GM19324 (cell line): Measurements from ENCODE around the gene TENM3.

Source experiments
- ATAC-seq: cut with Tn5 transposase; IDR thresholded peaks from one replicate; pipeline ENCODE4 v1.9.1; 2021; ENCODE audit warnings: mild to moderate bottlenecking, moderate library complexity; ENCODE audit not compliant: unreplicated experiment, low FRiP score

TENM3 gene

DNA sequence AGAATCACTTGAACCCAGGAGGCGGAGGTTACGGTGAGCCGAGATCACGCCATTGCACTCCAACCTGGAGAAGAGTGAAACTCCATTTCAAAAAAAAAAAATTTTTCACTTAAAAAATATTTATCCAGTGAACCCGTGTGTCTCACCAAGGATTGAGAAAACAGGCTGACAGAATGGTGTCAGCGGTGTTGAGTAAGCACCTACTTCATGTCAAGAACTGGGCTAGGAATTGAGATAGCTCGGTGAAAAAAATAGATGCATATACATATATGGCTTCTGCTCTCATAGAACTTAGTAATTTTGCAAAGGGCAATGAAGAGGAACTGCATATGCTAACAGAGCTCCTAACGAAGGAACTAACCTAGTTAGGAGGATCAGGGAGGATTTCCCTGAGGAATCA, 297.3 kb downstream of the TENM3 start:
- ATAC-seq = no peak

DNA sequence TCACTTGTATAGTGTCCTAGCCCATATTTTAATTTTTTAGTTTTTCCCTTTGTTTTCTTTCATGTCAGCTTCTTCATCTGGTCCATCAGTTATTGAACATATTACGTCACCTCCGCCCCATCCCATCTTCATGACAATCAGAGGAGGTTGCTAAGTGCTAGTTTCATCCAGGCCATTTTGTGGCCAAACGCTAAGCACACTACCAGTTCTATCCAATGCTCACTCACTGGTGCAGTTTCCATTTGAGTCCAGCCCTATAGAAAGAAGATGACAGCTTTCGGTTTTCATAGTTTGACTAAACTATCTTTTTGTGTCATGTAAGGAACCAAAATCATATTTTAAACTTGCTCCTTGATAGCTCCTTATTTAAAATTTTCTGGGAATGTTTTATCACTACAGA, 304.2 kb downstream of the TENM3 start:
- peak; percentile 91 for ATAC-seq

DNA sequence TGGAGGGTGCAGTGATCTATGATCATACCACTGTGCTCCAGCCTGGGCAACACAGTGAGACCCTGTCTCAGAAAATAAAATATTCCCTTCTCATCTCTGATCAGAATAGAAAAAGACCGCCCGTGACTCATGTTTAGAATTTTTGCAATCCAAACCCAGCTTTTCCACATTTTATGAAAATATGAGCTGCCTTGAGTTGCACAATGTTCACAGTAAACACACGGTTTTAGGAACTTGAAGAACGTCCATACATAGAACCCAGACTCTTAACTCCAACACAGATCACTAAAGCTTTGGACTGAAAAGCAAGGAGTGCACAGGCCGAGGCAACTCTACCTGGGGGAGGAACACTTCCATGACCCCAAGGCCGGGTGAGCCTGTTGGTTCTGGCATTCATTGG, 305.0 kb downstream of the TENM3 start:
- ATAC-seq = no peak

DNA sequence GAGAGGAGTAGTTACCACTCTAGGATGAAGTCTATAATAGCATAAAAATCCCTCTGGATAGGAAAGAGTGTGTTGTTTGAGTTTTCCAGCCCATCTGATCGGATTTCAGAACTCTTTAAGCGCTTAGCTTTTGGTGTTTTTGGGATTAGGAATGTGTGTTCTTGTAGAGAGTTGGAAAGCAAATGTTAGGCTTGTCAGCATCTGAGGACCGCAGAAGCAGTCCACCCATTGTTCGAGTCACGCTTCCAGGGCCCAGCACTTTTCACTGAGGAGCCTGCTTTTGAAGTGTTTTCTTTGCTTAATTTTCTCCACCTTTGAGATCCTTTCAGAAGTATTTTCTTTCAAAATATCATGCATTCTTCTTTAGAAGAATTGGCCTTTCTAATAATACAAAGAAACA, 306.2 kb downstream of the TENM3 start:
- ATAC-seq = no peak

DNA sequence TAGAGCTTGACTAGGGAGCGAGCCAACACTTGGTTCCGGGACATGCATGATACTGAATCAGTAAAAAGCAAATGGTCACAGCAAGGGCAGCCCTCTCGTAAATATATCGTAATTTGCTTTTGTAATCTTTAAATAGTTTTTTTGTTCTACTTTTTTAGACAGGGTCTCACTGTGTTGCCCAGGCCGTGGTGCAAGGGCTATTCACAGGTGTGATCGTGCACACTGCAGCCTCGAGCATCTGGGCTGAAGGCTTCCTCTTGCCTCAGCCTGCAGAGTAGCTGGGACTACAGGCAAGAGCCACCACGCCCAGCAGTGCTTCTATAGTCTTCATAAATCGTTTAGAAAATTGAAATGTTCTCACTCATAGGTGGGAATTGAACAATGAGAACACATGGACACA, 309.7 kb downstream of the TENM3 start:
- ATAC-seq = no peak

DNA sequence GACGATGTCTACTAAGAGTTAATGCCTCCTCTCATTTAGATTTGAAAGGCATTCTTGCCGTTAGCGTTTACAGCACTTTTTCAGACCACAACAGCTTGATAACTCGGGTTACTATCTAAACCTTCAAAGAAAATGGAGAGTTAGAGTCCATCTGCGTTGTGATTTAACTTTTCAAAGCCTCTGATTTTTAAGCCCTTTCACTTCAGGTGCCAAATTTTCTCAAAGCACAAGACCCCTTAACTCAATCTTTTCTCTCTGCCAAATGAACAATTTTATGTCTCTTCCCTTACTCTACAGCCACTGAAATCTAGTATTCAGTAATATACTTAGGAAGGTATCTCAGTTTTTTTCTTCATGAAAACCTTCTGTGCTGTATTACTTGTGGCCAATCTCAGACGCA, 310.5 kb downstream of the TENM3 start:
- ATAC-seq = no peak

DNA sequence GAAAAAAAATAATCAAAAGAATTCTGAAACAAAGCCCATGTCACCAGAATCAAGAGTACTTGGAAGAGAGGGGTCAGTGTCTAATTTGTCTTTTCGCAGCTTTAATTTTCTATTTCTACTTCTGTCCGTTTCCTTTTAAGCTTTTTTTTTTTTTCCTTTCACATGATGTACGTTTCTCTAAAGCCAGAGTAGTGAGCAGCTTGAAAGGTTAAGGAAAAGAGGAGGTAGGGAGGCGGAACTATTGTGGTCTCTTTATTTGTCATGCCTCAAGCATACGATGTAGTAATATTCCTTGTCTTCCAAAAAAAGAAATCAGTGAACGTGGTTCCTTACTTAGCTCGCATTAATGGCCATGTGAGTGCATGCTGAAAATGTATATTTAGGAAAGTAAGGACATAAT, 311.5 kb downstream of the TENM3 start:
- ATAC-seq = no peak

DNA sequence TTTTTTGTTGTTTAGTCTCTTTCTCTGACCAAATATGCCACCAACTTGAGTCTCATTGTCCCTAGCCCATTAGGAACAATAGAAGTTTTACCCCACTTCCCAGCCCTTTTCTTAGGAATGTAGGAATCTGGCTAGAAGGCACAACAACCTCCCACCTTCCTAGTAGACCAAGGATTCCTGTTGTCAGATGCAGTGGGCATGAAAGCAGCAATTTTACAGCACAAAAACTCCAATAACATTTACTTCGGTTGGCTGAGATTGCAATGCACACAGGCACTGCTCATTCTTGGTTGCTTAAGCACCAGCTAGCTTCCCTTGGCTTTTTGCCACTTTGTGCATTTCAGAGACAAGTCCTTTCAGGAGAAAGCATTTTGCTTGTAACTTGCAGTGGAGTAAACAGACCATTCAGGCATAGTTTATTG, 312.8 kb downstream of the TENM3 start:
- no peak for ATAC-seq

DNA sequence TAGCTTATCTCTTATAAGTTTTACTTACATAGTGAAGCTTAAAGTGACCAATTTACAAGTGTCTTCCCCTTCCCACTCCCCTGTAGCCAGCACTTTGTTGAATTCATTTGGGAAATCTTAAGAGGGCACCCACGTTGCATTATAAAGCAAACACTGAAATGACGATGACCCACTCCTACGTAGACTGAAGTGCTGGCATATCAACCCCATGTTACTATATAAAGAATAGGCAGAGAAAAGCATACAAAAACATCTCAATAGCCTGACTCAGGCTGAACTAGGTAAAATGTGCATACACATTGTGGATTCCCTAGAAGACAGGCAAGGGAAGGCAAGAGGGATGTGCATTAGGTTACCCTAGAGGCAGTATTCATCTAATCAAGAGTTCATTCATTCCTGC, 313.4 kb downstream of the TENM3 start:
- ATAC-seq = no peak

DNA sequence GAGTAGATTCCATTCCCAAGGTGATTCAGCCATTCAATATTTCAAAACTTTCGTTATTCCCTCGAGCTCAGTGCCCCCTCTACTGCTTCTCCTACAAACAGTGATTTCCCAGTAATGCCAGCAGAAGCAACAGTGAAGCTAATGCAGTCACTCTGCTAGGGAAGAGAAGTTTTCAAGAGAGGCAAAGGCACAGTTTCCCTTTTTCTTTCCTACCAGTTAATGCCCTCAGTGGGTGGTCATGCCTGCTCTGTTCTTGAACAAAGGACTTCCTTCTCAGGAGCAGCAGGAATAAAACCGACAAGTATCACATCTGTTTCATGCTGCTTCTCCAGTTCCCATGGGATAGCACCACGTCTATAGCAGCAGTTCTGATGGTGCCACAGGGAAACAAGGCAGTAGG, 317.2 kb downstream of the TENM3 start:
- ATAC-seq = no peak

DNA sequence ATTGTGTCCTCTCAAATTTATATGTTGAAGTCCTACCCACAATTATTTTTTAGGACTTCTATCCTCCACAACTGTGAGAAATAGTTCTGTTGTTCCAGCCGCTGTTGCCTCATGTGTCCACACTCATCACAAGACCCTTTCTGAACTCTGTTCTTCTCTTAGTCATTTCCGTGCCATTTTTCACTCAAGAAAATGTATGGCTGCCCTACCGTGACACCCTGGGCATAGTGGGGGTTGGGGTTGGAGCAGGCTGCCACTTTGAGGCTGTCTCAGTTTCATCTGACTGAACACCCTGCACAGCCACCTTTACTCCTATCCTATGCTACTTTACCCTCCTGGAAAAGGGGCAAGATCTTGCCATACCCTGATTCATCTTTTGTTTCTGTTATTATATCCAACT, 319.1 kb downstream of the TENM3 start:
- ATAC-seq = no peak

DNA sequence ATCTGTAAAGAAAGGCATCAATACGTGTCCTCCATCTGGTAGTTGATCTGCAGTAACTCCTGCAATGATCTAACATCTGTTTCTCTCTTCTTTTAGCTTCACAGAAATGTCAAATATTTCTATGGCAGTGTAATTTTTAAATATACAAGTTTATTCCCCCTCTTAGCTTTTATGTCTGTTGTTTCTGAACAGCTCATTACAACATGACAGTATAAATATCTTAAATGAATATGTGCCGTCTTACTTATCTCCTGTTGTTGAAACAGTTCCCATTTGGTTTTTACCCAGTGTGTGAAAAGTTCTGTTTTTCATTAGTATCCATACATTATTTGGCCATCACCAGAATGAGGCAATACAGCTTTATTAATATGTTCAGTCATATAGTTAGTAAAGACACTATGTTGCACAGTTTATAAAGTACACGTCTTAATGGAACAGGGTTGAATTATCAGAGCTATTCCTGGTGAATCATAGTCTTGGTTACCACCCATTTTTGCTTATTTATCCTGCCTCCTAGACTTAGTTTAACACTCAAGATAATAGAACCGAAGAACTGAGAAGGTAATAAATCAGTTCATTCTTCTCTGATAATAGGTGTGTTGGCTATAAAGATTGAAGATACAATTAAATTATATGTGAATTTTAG, 321.6 kb downstream of the TENM3 start:
- no peak for ATAC-seq

DNA sequence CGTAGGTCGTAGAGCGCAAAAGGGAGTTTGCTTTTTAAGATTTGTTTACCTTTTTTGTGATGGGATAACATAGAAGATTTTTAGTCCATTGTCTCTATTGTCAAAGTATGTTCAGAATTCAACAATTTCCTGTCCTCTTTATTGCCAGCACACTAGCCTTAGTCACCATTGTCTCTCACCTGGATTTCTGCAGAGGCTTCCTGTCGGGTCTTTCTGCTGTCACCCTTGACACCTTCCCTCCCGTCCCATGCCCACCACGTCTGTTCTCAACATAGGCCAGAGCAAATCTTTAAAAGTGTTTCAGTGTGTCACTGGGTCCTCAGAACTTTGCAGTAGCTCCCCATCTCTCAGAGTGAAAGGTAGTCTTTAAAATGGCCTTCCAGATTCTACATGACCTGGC, 323.9 kb downstream of the TENM3 start:
- ATAC-seq = no peak

DNA sequence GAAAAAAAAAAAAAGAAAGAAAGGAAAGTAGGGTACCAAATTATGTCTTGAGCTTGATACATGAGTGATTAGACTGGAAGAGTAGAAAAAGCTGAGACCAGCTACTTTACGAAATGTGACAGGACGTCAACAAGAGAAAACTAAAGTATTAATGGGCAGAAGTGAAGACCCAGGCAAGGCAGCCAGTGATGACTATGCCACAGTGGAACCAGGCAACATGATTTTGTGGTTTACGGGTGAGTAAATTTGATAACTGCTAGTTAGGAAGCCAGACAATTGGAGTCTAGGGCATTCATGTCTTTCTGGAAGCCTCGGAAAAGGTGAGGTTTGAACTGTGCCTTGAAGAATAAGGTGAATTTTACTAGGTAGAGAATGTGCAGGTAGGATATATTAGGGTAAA, 326.4 kb downstream of the TENM3 start:
- ATAC-seq = no peak

DNA sequence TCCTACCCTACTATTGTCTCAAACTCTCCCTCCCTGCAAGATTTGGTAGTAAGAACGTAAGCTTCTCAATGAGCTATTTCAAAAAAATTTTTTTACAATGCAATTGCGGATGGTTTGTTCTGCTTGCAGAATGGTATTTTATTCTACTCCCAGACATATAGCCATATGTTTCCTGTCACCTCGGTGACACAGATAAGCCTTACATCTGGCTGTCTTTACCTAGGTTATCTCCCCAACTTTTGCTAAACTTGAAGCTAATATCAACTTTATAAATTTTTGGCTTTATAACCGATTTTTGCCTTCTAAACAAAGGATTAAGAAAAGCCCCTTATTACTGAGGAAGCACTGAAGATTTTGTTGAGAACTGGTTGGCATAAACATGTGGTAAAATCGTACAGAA, 331.5 kb downstream of the TENM3 start:
- ATAC-seq = no peak

DNA sequence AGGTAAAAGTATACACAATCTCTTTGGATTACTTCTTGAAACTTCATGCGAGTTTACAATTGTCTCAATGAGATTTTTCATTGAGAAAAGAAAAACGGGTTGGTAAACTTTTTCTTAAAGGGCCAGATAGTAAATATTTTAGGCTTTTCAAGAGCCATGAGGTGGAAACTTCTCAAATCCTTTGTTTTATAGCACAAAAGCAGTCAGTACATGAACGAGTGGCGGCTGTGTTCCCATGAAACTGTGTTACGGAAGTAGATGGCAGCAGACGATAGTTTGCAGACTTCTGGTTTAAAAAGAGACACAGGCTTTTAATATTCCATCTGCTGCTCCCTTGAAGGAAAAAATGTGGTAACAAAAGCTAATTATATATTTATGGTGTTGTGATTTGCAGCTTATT, 332.0 kb downstream of the TENM3 start:
- no peak for ATAC-seq

DNA sequence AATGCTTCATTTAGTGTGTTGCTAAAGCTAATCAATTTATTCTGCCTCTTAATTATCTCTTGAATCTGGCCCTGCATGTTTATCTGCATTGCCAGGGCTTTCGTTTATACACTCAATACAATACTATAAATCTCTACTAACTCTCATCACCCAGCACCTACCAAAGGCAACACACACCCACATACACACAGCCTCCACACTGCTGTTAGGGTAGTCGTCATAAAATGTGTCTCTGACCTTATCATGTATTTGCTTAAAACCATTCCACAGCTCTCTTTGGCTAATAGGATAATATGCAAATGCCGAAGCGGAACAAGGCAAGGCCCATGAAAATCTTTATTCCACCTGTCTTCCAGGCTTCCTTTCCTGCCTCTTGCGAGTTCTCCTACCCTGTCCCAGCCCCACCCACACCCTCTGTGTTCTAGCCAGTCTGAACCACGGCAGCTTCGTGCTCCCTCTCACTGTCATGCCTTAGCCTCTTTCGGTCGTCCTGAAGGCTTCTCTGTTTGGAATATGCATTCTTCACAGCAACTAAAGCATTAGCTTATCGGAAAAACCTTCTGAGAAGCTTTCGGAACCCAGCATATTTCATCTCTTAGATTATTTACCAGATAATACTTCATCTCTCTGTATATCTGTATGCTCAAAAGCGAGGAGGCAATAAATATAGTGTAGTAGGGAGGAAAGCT, 333.5 kb downstream of the TENM3 start:
- ATAC-seq = no peak

DNA sequence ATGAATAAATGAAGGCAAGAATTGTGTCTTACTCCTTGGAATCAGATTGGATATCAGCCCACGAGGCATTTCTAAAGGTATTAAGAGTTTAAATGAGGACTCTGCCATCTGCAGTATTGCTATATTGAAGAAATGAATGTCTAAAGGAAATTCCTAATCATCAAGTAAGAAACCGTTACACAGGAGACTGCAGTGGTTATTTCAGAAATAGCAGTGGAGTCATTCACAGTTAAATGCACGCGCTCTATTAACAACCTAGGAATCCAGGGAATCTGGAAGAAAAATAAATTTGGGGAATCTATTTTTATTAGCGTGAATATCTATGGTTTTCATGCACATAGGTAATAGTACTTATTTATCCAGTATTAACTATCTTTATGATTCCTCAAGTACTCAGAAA, 334.2 kb downstream of the TENM3 start:
- ATAC-seq = no peak

DNA sequence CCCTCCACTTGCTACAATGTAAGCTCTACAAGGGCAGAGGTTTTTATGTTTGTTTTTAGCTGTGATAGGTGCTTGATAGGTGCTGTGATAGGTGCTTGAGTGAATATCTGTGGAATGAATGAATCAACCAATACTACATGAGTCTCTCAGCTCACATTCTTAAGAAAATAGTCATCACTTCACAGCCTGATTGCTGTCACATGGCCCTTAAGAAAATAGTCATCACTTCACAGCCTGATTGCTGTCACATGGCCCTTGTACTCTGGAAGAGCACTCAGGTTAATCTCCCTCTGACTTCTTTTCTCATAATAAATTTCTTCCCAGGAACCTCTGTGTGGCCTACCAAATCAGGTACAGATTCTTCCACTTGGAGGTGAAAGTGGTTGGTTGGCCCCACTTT, 335.2 kb downstream of the TENM3 start:
- no peak for ATAC-seq

DNA sequence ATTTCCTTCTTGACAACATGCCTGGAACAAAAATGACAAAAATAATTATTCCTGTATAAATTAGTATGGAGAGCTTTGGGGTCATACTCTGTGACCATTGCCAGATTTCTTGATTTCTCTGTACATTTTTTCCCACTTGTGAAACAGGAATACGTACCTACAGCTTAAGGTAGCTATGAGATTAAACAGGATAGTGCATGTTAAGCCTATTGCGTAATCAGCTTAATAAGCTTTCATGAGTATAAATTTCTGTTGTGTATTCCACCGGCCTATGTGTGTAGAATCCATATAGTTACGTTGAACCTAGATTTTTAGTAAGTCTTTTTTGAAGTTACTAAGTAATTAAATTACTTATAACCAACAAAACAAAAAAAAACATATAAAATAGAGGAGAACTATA, 339.0 kb downstream of the TENM3 start:
- no peak for ATAC-seq

DNA sequence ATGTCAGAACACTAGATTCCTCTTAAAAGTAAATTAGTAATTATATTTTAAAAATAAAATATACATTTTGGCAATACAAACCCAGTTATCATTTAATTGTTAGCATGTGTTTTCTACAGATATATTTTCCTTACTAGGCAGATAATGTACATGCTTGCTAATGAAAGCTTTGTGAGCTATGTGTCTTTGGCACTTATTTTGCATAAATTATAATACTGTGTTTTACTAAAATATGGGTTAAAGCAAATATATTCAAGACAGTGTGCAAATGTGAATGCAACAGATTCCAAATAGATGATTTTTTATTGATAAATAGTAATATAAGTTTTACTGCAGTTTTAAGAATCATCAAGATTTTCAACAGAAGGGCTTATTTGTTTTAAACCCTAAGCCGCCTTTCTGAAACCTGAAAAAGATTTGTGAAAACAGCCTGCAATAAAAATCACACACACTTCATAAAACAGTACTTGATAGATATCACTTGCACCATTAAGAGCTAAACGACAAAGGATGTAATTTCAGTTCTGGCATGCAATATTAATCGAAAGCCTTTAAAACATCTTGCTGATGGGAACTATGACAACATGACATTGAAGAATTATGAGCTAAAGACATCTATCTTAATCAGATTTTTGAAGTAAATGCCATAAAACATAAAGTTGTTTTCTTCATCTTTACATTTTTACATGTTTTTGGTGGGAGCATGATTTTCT, 340.7 kb downstream of the TENM3 start:
- ATAC-seq = no peak

DNA sequence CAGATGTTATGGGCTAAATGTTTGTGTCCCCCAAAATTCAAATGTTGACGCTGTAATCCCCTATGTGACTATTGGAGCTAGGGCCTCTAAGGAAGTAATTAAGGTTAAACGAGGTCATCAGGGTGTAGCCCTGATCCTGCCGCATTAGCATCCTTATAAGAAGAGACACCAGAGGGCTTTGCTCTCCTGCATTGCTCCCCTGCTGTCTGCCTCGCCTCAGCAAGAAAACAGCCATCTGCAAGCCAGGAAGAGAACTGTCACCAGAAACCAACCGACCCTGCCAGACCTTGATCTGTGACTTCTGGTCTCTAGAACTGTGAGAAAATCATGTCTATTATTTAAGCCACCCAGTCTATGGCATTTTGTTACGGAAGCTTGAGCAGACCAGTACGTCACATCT, 342.1 kb downstream of the TENM3 start:
- no peak for ATAC-seq
